Upper lobe of right lung (tissue), 1 donor: ENCODE results near the gene FAM149B1. TPM values are rescaled to one million over a fixed set of nuclear protein-coding genes. Genes with fewer than 3 reads are reported as not detected.

ENCODE experiments used
- ATAC-seq: fragments of 200-7000 bp; cut with Tn5 transposase; one replicate; pipeline ENCODE4 v1.9.1; 2020; ENCODE audit warnings: mild to moderate bottlenecking, moderate library complexity
- DNase-seq: peaks from one replicate; pipeline ENCODE4 v3.0.0-alpha.2; 2020
- H3K27ac ChIP-seq: fragments of 200-600 bp; one replicate; pipeline ENCODE4 v1.8.0; 2022
- H3K27me3 ChIP-seq: fragments of 200-600 bp; one replicate; pipeline ENCODE4 v1.8.0; 2022; ENCODE audit warnings: mild to moderate bottlenecking
- H3K36me3 ChIP-seq: fragments of 200-600 bp; one replicate; pipeline ENCODE4 v1.8.0; 2022
- H3K4me1 ChIP-seq: fragments of 200-600 bp; one replicate; pipeline ENCODE4 v1.8.0; 2022
- H3K4me3 ChIP-seq: fragments of 200-600 bp; one replicate; pipeline ENCODE4 v1.8.0; 2022; ENCODE audit warnings: mild to moderate bottlenecking
- H3K9me3 ChIP-seq: fragments of 200-600 bp; one replicate; pipeline ENCODE4 v1.8.0; 2022
- CTCF ChIP-seq: fragments of 200-600 bp; IDR thresholded peaks from one replicate; pipeline ENCODE4 v1.8.0; 2022; ENCODE audit warnings: antibody characterized with exemption
- intact Hi-C: fragments of 100-400 bp; cut with DNase I; formaldehyde crosslinking; loops from one replicate; pipeline ENCODE4 v1.11.0; 2022
- total RNA-seq: library from RNA; stranded (reverse); fragmentation: NEBNext Ultra II Directional; extraction: Animal tissue kit (Norgen Biotek cat#: 25700); gene quantifications from one replicate; pipeline ENCODE4 v1.2.1, GENCODE V29; 2021
- donor health status: DM: no; HTN: yes; CAD: no; lungs with severe emphysema.

The FAM149B1 gene
- total RNA-seq, 1 donor from 2014 or later, result 18.6 TPM

GRCh38 chr10:73226663-73227062, 58.7 kb downstream of the FAM149B1 start:
- Histone ChIP-seq H3K27ac (no peak overlapping the region), H3K9me3 (no peaks in the 10 kb centered on the region), H3K36me3 (peaks cover 4% of the 10 kb centered on the region), H3K4me3 (no peak overlapping the region), H3K27me3 (no peaks in the 10 kb centered on the region), H3K4me1 (no peaks in the 10 kb centered on the region)
- no peak for ATAC-seq
- DNase-seq, result no peak
- TF ChIP-seq CTCF, result no peak
- intact Hi-C loops, result no loop called here

- Histone ChIP-seq H3K27ac (no peak overlapping the region), H3K9me3 (no peaks in the 10 kb centered on the region), H3K4me1 (no peaks in the 10 kb centered on the region), H3K27me3 (no peaks in the 10 kb centered on the region), H3K36me3 (peaks cover 19% of the 10 kb centered on the region), H3K4me3 (no peak overlapping the region)
- intact Hi-C loops, result no loop called here
- ATAC-seq (peak; percentile 68), DNase-seq (no peak)
- TF ChIP-seq CTCF, result no peak
Measured at GRCh38 chr10:73228247-73228646, 60.3 kb downstream of the FAM149B1 start.

- TF ChIP-seq CTCF, result no peak
- Histone ChIP-seq H3K36me3 (peaks cover 30% of the 10 kb centered on the region), H3K27ac (peak overlapping the region; percentile 34), H3K27me3 (no peaks in the 10 kb centered on the region), H3K4me1 (no peaks in the 10 kb centered on the region), H3K9me3 (no peaks in the 10 kb centered on the region), H3K4me3 (no peak overlapping the region)
- DNase-seq, result no peak
- ATAC-seq, result peak; percentile 81
- intact Hi-C loops, result no loop called here
Measured at GRCh38 chr10:73229567-73229966, 61.6 kb downstream of the FAM149B1 start.

- intact Hi-C loops, result no loop called here
Measured at GRCh38 chr10:73232887-73233286, 65.0 kb downstream of the FAM149B1 start.

GRCh38 chr10:73233883-73234282, 66.0 kb downstream of the FAM149B1 start:
- Histone ChIP-seq H3K4me1 (no peaks in the 10 kb centered on the region), H3K27me3 (no peaks in the 10 kb centered on the region), H3K27ac (no peak overlapping the region), H3K36me3 (peaks cover 51% of the 10 kb centered on the region), H3K9me3 (no peaks in the 10 kb centered on the region), H3K4me3 (no peak overlapping the region)
- intact Hi-C loops, result no loop called here
- DNase-seq, result no peak
- ATAC-seq, result no peak
- no peak for TF ChIP-seq CTCF

More at GRCh38 chr10:73232887-73233286, 65.0 kb downstream of the FAM149B1 start:
- DNase-seq (no peak), ATAC-seq (no peak)
- Histone ChIP-seq H3K9me3 (no peaks in the 10 kb centered on the region), H3K4me1 (no peaks in the 10 kb centered on the region), H3K4me3 (no peak overlapping the region), H3K27me3 (no peaks in the 10 kb centered on the region), H3K27ac (no peak overlapping the region), H3K36me3 (peaks cover 43% of the 10 kb centered on the region)
- TF ChIP-seq CTCF, result no peak

GRCh38 chr10:73234695-73235094, 66.8 kb downstream of the FAM149B1 start:
- TF ChIP-seq CTCF, result no peak
- H3K4me1 ChIP-seq, result no peaks in the 10 kb centered on the region
- peaks cover 59% of the 10 kb centered on the region for H3K36me3 ChIP-seq
- no peak for ATAC-seq
- no peak for DNase-seq
- no peak overlapping the region for H3K4me3 ChIP-seq
- H3K27me3 ChIP-seq, result no peaks in the 10 kb centered on the region
- intact Hi-C loops, result no loop called here
- H3K27ac ChIP-seq, result no peak overlapping the region
- H3K9me3 ChIP-seq, result no peaks in the 10 kb centered on the region
